BLaER1 (cell line): ENCODE data around the gene AGR2.
A peak's percentile ranks its signal among the peaks of the same experiment; 100 is the strongest.

Source experiments
- H3K27ac ChIP-seq: shearing (Covaris generic); formaldehyde crosslinking; 2 replicates; pipeline ENCODE4 v1.8.1; 2022
- H3K27me3 ChIP-seq: shearing (Covaris generic); formaldehyde crosslinking; 2 replicates; pipeline ENCODE4 v1.8.1; 2022
- H3K36me3 ChIP-seq: shearing (Covaris generic); formaldehyde crosslinking; 2 replicates; pipeline ENCODE4 v1.8.1; 2022
- H3K4me1 ChIP-seq: shearing (Covaris generic); formaldehyde crosslinking; 2 replicates; pipeline ENCODE4 v1.8.1; 2022
- H3K4me2 ChIP-seq: shearing (Covaris generic); formaldehyde crosslinking; 2 replicates; pipeline ENCODE4 v1.8.1; 2022
- H3K4me3 ChIP-seq: shearing (Covaris generic); formaldehyde crosslinking; 2 replicates; pipeline ENCODE4 v1.8.1; 2022
- H3K9ac ChIP-seq: shearing (Covaris generic); formaldehyde crosslinking; 2 replicates; pipeline ENCODE4 v1.8.1; 2022
- H3K9me3 ChIP-seq: shearing (Covaris generic); formaldehyde crosslinking; 2 replicates; pipeline ENCODE4 v1.8.1; 2022
- H4K20me1 ChIP-seq: shearing (Covaris generic); formaldehyde crosslinking; 2 replicates; pipeline ENCODE4 v1.8.1; 2022
- Cebpa-rat ChIP-seq: shearing (Covaris generic); IDR thresholded peaks from 2 replicates; pipeline ENCODE4 v1.8.1; 2022

Gene AGR2

GRCh38 chr7:16764942-16765341 lies 39.9 kb downstream of the AGR2 start:
- peaks cover 53% of the 10 kb centered on the region for H3K36me3 ChIP-seq
- H3K27ac ChIP-seq = no peak overlapping the region
- H4K20me1 ChIP-seq = no peaks in the 10 kb centered on the region
- peaks cover 5% of the 10 kb centered on the region for H3K4me1 ChIP-seq
- H3K4me3 ChIP-seq = no peak overlapping the region
- no peak overlapping the region for H3K9ac ChIP-seq
- H3K4me2 ChIP-seq = no peak overlapping the region
- peaks cover 37% of the 10 kb centered on the region for H3K9me3 ChIP-seq
- H3K27me3 ChIP-seq = no peaks in the 10 kb centered on the region
- no peak for TF ChIP-seq Cebpa-rat

GRCh38 chr7:16762177-16762576 lies 42.6 kb downstream of the AGR2 start:
- H3K4me1 ChIP-seq = peaks cover 33% of the 10 kb centered on the region
- no peak overlapping the region for H3K4me2 ChIP-seq
- no peak overlapping the region for H3K9ac ChIP-seq
- no peak overlapping the region for H3K4me3 ChIP-seq
- peaks cover 53% of the 10 kb centered on the region for H3K36me3 ChIP-seq
- TF ChIP-seq Cebpa-rat = no peak
- no peak overlapping the region for H3K27ac ChIP-seq
- H3K27me3 ChIP-seq = no peaks in the 10 kb centered on the region
- H3K9me3 ChIP-seq = peaks cover 32% of the 10 kb centered on the region
- H4K20me1 ChIP-seq = no peaks in the 10 kb centered on the region

GRCh38 chr7:16759840-16760239 lies 45.0 kb downstream of the AGR2 start:
- Histone ChIP-seq H4K20me1 (0 out of 2 replicates have a peak, but pooled peaks cover 6% of the 10 kb centered on the region), H3K27ac (peak overlapping the region; percentile 85)

GRCh38 chr7:16758631-16759611 lies 45.9 kb downstream of the AGR2 start:
- H3K9ac ChIP-seq = no peak overlapping the region
- peak overlapping the region; percentile 85 for H3K27ac ChIP-seq
- no peaks in the 10 kb centered on the region for H3K27me3 ChIP-seq
- H4K20me1 ChIP-seq = 0 out of 2 replicates have a peak, but pooled peaks cover 9% of the 10 kb centered on the region
- peak overlapping the region; percentile 88 for H3K4me2 ChIP-seq
- no peak for TF ChIP-seq Cebpa-rat
- H3K4me1 ChIP-seq = peaks cover 62% of the 10 kb centered on the region
- H3K4me3 ChIP-seq = peak overlapping the region; percentile 56
- peaks cover 26% of the 10 kb centered on the region for H3K9me3 ChIP-seq
- H3K36me3 ChIP-seq = peaks cover 38% of the 10 kb centered on the region

More at GRCh38 chr7:16759840-16760239, 45.0 kb downstream of the AGR2 start:
- H3K4me2 ChIP-seq = peak overlapping the region; percentile 88
- H3K9ac ChIP-seq = no peak overlapping the region
- peaks cover 56% of the 10 kb centered on the region for H3K4me1 ChIP-seq
- peaks cover 27% of the 10 kb centered on the region for H3K9me3 ChIP-seq
- peak overlapping the region; percentile 56 for H3K4me3 ChIP-seq
- no peak for TF ChIP-seq Cebpa-rat
- H3K27me3 ChIP-seq = no peaks in the 10 kb centered on the region
- peaks cover 47% of the 10 kb centered on the region for H3K36me3 ChIP-seq

GRCh38 chr7:16758036-16758435 lies 46.8 kb downstream of the AGR2 start:
- no peak for TF ChIP-seq Cebpa-rat
- Histone ChIP-seq H3K9ac (no peak overlapping the region), H3K27me3 (no peaks in the 10 kb centered on the region), H3K4me2 (peak overlapping the region; percentile 88), H3K4me3 (no peak overlapping the region; the same call in 1 of the 2 replicates), H3K27ac (peak overlapping the region; percentile 85), H3K4me1 (peaks cover 62% of the 10 kb centered on the region), H3K9me3 (peaks cover 17% of the 10 kb centered on the region), H4K20me1 (0 out of 2 replicates have a peak, but pooled peaks cover 9% of the 10 kb centered on the region), H3K36me3 (peaks cover 30% of the 10 kb centered on the region)

- H3K4me3 ChIP-seq = peak overlapping the region; percentile 89
- peaks cover 3% of the 10 kb centered on the region for H3K36me3 ChIP-seq
- no peak for TF ChIP-seq Cebpa-rat
- H3K9me3 ChIP-seq = no peaks in the 10 kb centered on the region; the same call in 1 of the 2 replicates
- H3K27me3 ChIP-seq = no peaks in the 10 kb centered on the region
- H3K9ac ChIP-seq = peak overlapping the region; percentile 84
- 0 out of 2 replicates have a peak overlapping the region, but pooled peaks have one; percentile 75 for H3K27ac ChIP-seq
- H3K4me2 ChIP-seq = peak overlapping the region; percentile 95
- 0 out of 2 replicates have a peak, but pooled peaks cover 9% of the 10 kb centered on the region for H4K20me1 ChIP-seq
- H3K4me1 ChIP-seq = peaks cover 61% of the 10 kb centered on the region
These were observed 49.4 kb downstream of the AGR2 start for GRCh38 chr7:16755397-16755796.

GRCh38 chr7:16754856-16755317 lies 49.9 kb downstream of the AGR2 start:
- H3K9ac ChIP-seq = peak overlapping the region; percentile 84
- no peaks in the 10 kb centered on the region for H3K27me3 ChIP-seq
- peaks cover 56% of the 10 kb centered on the region for H3K4me1 ChIP-seq
- H3K4me3 ChIP-seq = peak overlapping the region; percentile 89
- no peaks in the 10 kb centered on the region; the same call in 1 of the 2 replicates for H3K9me3 ChIP-seq
- no peak for TF ChIP-seq Cebpa-rat
- H4K20me1 ChIP-seq = 0 out of 2 replicates have a peak, but pooled peaks cover 9% of the 10 kb centered on the region
- no peaks in the 10 kb centered on the region; the same call in 1 of the 2 replicates for H3K36me3 ChIP-seq
- peak overlapping the region; percentile 95 for H3K4me2 ChIP-seq
- H3K27ac ChIP-seq = peak overlapping the region; percentile 75; the same call in 1 of the 2 replicates

GRCh38 chr7:16753932-16754855 lies 50.6 kb downstream of the AGR2 start:
- Histone ChIP-seq H3K9me3 (no peaks in the 10 kb centered on the region), H3K9ac (peak overlapping the region; percentile 84), H3K4me2 (peak overlapping the region; percentile 95), H3K27ac (peak overlapping the region; percentile 75), H3K36me3 (no peaks in the 10 kb centered on the region), H3K4me1 (peaks cover 49% of the 10 kb centered on the region), H4K20me1 (0 out of 2 replicates have a peak, but pooled peaks cover 9% of the 10 kb centered on the region), H3K27me3 (no peaks in the 10 kb centered on the region), H3K4me3 (peak overlapping the region; percentile 89)
- TF ChIP-seq Cebpa-rat = no peak
